CD4-positive, alpha-beta T cell treated with Interleukin-12 subunit alpha and Interleukin-12 subunit beta, for 1 hour (primary cell): ENCODE measurements around the gene WDR7.

Experiments
- DNase-seq: peaks from one replicate; pipeline ENCODE4 v3.0.0-alpha.2; 2020

Gene WDR7

GRCh38 chr18:56815926-56816325 is 164.8 kb downstream of the WDR7 start:
- DNase-seq = no peak

- no peak for DNase-seq
Measured at GRCh38 chr18:56823986-56824565, 172.9 kb downstream of the WDR7 start.

- DNase-seq = no peak
Measured at GRCh38 chr18:56825321-56825720, 174.2 kb downstream of the WDR7 start.

- no peak for DNase-seq
Measured at GRCh38 chr18:56825878-56826277, 174.7 kb downstream of the WDR7 start.

GRCh38 chr18:56831988-56832387 is 180.8 kb downstream of the WDR7 start:
- no peak for DNase-seq

GRCh38 chr18:56835331-56835730 is 184.2 kb downstream of the WDR7 start:
- DNase-seq = no peak

- DNase-seq = no peak
Measured at GRCh38 chr18:56836173-56836572, 185.0 kb downstream of the WDR7 start.

GRCh38 chr18:56841836-56842235 is 190.7 kb downstream of the WDR7 start:
- no peak for DNase-seq

- DNase-seq = no peak
Measured at GRCh38 chr18:56843241-56843640, 192.1 kb downstream of the WDR7 start.

GRCh38 chr18:56844556-56844955 is 193.4 kb downstream of the WDR7 start:
- no peak for DNase-seq

GRCh38 chr18:56851774-56852173 is 200.6 kb downstream of the WDR7 start:
- no peak for DNase-seq

GRCh38 chr18:56853961-56854360 is 202.8 kb downstream of the WDR7 start:
- no peak for DNase-seq

GRCh38 chr18:56861244-56861643 is 210.1 kb downstream of the WDR7 start:
- no peak for DNase-seq

- peak; percentile 22 for DNase-seq
Measured at GRCh38 chr18:56869189-56869777, 218.1 kb downstream of the WDR7 start.

GRCh38 chr18:56870982-56871381 is 219.8 kb downstream of the WDR7 start:
- DNase-seq = no peak

- DNase-seq = no peak
Measured at GRCh38 chr18:56872140-56872539, 221.0 kb downstream of the WDR7 start.

GRCh38 chr18:56873441-56874140 is 222.4 kb downstream of the WDR7 start:
- DNase-seq = no peak

GRCh38 chr18:56878711-56879110 is 227.6 kb downstream of the WDR7 start:
- no peak for DNase-seq

- DNase-seq = no peak
Measured at GRCh38 chr18:56884511-56884910, 233.4 kb downstream of the WDR7 start.

GRCh38 chr18:56888978-56889377 is 237.8 kb downstream of the WDR7 start:
- no peak for DNase-seq

- DNase-seq = no peak
Measured at GRCh38 chr18:56889621-56890020, 238.5 kb downstream of the WDR7 start.

- no peak for DNase-seq
Measured at GRCh38 chr18:56890632-56891031, 239.5 kb downstream of the WDR7 start.

- DNase-seq = no peak
Measured at GRCh38 chr18:56891116-56891515, 240.0 kb downstream of the WDR7 start.

GRCh38 chr18:56891870-56892269 is 240.7 kb downstream of the WDR7 start:
- DNase-seq = no peak

- DNase-seq = no peak
Measured at GRCh38 chr18:56897122-56897521, 246.0 kb downstream of the WDR7 start.
